Stimulated activated CD4-positive, alpha-beta T cell treated with anti-CD3 and anti-CD28 coated beads, Interleukin-4, amount 100 ng/mL, for 1 hour (primary cell): Measurements from ENCODE around the gene EIF4E3.

Source experiments
- DNase-seq: peaks from one replicate; pipeline ENCODE4 v3.0.0-alpha.2; 2020

EIF4E3 gene

GRCh38 chr3:71725271-71725991 lies at the start of gene EIF4E3:
EIF4E3 (minus strand) TSS chr3:71725402; CDS start chr3:71725367, 35 bp downstream.
- peak; percentile 52 for DNase-seq

- no peak for DNase-seq
Observed at GRCh38 chr3:71771884-71772283, 46.7 kb upstream of the EIF4E3 start.

GRCh38 chr3:71771126-71771525 lies 45.9 kb upstream of the EIF4E3 start:
- DNase-seq = no peak

- no peak for DNase-seq
Observed at GRCh38 chr3:71763426-71763825, 38.2 kb upstream of the EIF4E3 start.

- no peak for DNase-seq
Observed at GRCh38 chr3:71760140-71760539, 34.9 kb upstream of the EIF4E3 start.

- no peak for DNase-seq
Observed at GRCh38 chr3:71759401-71759800, 34.2 kb upstream of the EIF4E3 start.

- no peak for DNase-seq
Observed at GRCh38 chr3:71758091-71758490, 32.9 kb upstream of the EIF4E3 start.

- peak; percentile 6 for DNase-seq
Observed at GRCh38 chr3:71754610-71755253, 29.5 kb upstream of the EIF4E3 start.

- DNase-seq = peak; percentile 33
Observed at GRCh38 chr3:71753701-71754609, 28.8 kb upstream of the EIF4E3 start, which contains the start of gene GPR27. GPR27 (plus strand) TSS chr3:71753855; CDS start chr3:71754050, 195 bp downstream.

GRCh38 chr3:71752831-71753700 lies 27.9 kb upstream of the EIF4E3 start:
- DNase-seq = no peak

GRCh38 chr3:71751602-71752001 lies 26.4 kb upstream of the EIF4E3 start:
- DNase-seq = no peak

- DNase-seq = no peak
Observed at GRCh38 chr3:71744738-71745137, 19.5 kb upstream of the EIF4E3 start.

GRCh38 chr3:71742621-71743020 lies 17.4 kb upstream of the EIF4E3 start:
- DNase-seq = no peak

GRCh38 chr3:71734881-71735280 lies 9.7 kb upstream of the EIF4E3 start:
- no peak for DNase-seq

- no peak for DNase-seq
Observed at GRCh38 chr3:71733319-71733718, 8.1 kb upstream of the EIF4E3 start.

GRCh38 chr3:71732637-71733036 lies 7.4 kb upstream of the EIF4E3 start:
- DNase-seq = no peak

- DNase-seq = no peak
Observed at GRCh38 chr3:71728632-71729342, 3.6 kb upstream of the EIF4E3 start.

- peak; percentile 40 for DNase-seq
Observed at GRCh38 chr3:71726146-71726545, 944 bp upstream of the EIF4E3 start.

GRCh38 chr3:71724584-71725270 lies 475 bp downstream of the EIF4E3 start:
- peak; percentile 48 for DNase-seq

GRCh38 chr3:71724171-71724453 lies 1.1 kb downstream of the EIF4E3 start:
- no peak for DNase-seq

- peak; percentile 33 for DNase-seq
Observed at GRCh38 chr3:71723452-71724170, 1.6 kb downstream of the EIF4E3 start.
